Keratinocyte (primary cell): ENCODE measurements around the gene TGFBRAP1.

Experiments used
- EZH2 ChIP-seq: IDR thresholded peaks from one replicate; pipeline ENCODE4 v1.6.1; 2012; ENCODE audit warnings: inconsistent platforms, mild to moderate bottlenecking, low read length, moderate library complexity
- TF ChIP-seq, protein P1 (sequence below), 3 experiments: IDR thresholded peaks in 1 of 3; conservative IDR thresholded peaks in 1 of 3; optimal IDR thresholded peaks in 1 of 3; 2 replicates in 2 of 3; 3 replicates in 1 of 3; pipeline versions ENCODE3 to v1.5.1; 2011; ENCODE audit warnings: low read length in 3 of 3, mild to moderate bottlenecking in 3 of 3, moderate library complexity in 2 of 3, control low read depth in 1 of 3, inconsistent platforms in 1 of 3; ENCODE audit not compliant: insufficient read depth in 2 of 3; ENCODE audit errors: extremely low read depth in 1 of 3

DNA sequence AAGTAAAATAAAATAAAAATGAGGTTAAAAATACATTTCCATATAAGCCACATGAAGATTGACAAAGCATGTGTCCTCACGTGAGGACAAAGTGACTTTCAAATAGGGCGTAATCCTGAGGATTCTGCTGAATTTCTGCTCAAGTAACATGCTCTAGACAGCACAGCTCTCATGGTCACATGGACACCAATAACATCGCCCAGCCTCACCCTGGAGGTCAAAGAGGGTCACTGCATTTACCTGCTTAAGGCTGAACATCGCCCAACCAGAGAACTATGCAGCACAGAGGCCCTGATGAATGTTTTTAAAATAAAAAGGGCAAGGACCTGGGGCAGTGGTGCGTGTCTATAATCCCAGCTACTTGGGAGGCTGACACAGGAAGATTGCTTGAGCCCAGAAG, 30.2 kb downstream of the TGFBRAP1 start:
- TF ChIP-seq, protein P1, sequence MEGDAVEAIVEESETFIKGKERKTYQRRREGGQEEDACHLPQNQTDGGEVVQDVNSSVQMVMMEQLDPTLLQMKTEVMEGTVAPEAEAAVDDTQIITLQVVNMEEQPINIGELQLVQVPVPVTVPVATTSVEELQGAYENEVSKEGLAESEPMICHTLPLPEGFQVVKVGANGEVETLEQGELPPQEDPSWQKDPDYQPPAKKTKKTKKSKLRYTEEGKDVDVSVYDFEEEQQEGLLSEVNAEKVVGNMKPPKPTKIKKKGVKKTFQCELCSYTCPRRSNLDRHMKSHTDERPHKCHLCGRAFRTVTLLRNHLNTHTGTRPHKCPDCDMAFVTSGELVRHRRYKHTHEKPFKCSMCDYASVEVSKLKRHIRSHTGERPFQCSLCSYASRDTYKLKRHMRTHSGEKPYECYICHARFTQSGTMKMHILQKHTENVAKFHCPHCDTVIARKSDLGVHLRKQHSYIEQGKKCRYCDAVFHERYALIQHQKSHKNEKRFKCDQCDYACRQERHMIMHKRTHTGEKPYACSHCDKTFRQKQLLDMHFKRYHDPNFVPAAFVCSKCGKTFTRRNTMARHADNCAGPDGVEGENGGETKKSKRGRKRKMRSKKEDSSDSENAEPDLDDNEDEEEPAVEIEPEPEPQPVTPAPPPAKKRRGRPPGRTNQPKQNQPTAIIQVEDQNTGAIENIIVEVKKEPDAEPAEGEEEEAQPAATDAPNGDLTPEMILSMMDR (optimal IDR thresholded peaks at IDR 0.05 in 1 of 3, IDR thresholded peaks at IDR 0.05 in 1 of 3, conservative IDR thresholded peaks at IDR 0.05 in 1 of 3; ENCODE audit: extremely low read depth in 1 of 3, insufficient read depth in 2 of 3, low read length in 3 of 3): no peak
- no peak for TF ChIP-seq EZH2
